LHCN-M2 (cell line): ENCODE measurements around the gene ZNF22. TPM values are rescaled to one million over a fixed set of nuclear protein-coding genes. Genes with fewer than 3 reads are reported as not detected.

ENCODE experiments used
- DNase-seq: peaks from one replicate; pipeline ENCODE4 v3.0.0-alpha.2; 2012; ENCODE audit warnings: low read depth
- total RNA-seq: library from RNA; depleted of rRNA; stranded (reverse); fragments of >200 nt; gene quantifications from 2 replicates; pipeline ENCODE4 v1.2.3, GENCODE V29; 2014

ZNF22 gene
- total RNA-seq, 1 experiment from 2014 or later, result 23.5 TPM

GRCh38 chr10:44990965-44991364, 9.8 kb upstream of the ZNF22 start:
- DNase-seq, result no peak

GRCh38 chr10:44991571-44991970, 9.2 kb upstream of the ZNF22 start:
- no peak for DNase-seq

- no peak for DNase-seq
Observed at GRCh38 chr10:44992070-44992731, 8.5 kb upstream of the ZNF22 start.

- no peak for DNase-seq
Observed at GRCh38 chr10:44992732-44993225, 7.9 kb upstream of the ZNF22 start.

GRCh38 chr10:44993226-44993921, 7.3 kb upstream of the ZNF22 start:
- no peak for DNase-seq

- DNase-seq, result no peak
Observed at GRCh38 chr10:44993922-44994751, 6.6 kb upstream of the ZNF22 start.

- no peak for DNase-seq
Observed at GRCh38 chr10:44994752-44995530, 5.8 kb upstream of the ZNF22 start.

GRCh38 chr10:44995581-44995913, 5.2 kb upstream of the ZNF22 start:
- no peak for DNase-seq

GRCh38 chr10:44995914-44996669, 4.6 kb upstream of the ZNF22 start:
- DNase-seq, result no peak

- no peak for DNase-seq
Observed at GRCh38 chr10:44997105-44997748, 3.5 kb upstream of the ZNF22 start.

- DNase-seq, result peak; percentile 44
Observed at GRCh38 chr10:44998146-44998631, 2.5 kb upstream of the ZNF22 start.

- peak; percentile 86 for DNase-seq
Observed at GRCh38 chr10:45000138-45000751, 478 bp upstream of the ZNF22 start.

GRCh38 chr10:45001381-45002148, 842 bp downstream of the ZNF22 start:
- peak; percentile 76 for DNase-seq

- DNase-seq, result no peak
Observed at GRCh38 chr10:45003432-45004000, 2.8 kb downstream of the ZNF22 start.

GRCh38 chr10:45004661-45005060, 3.9 kb downstream of the ZNF22 start:
- no peak for DNase-seq

- no peak for DNase-seq
Observed at GRCh38 chr10:45005284-45005683, 4.6 kb downstream of the ZNF22 start.

- DNase-seq, result no peak
Observed at GRCh38 chr10:45006276-45007030, 5.7 kb downstream of the ZNF22 start.
